K562 (cell line): ENCODE data around the gene HMBS. TPM values are rescaled to one million over a fixed set of nuclear protein-coding genes. Genes with fewer than 3 reads are reported as not detected.
A peak's percentile ranks its signal among the peaks of the same experiment; 100 is the strongest.

Source experiments
- BRD4 ChIP-seq: fragments of 200-600 bp; sonication (generic); IDR thresholded peaks from 2 replicates; pipeline ENCODE4 v1.6.1; 2017; ENCODE audit warnings: inconsistent platforms
- CCNT2 ChIP-seq: IDR thresholded peaks from 2 replicates; pipeline ENCODE4 v1.6.1; 2011; ENCODE audit warnings: borderline replicate concordance, low read depth, mild to moderate bottlenecking, moderate library complexity, mixed read lengths, low read length; ENCODE audit not compliant: insufficient read length; ENCODE audit errors: extremely low read depth
- CREB5 ChIP-seq: fragments of 250-450 bp; sonication (Bioruptor Pico); IDR thresholded peaks from 2 replicates; pipeline ENCODE4 v1.5.0; 2020; ENCODE audit warnings: mild to moderate bottlenecking
- EGR1 ChIP-seq: fragments of 450-650 bp; conservative IDR thresholded peaks from 2 replicates; pipeline ENCODE4 v1.6.1; 2017; ENCODE audit warnings: mild to moderate bottlenecking
- FOXM1 ChIP-seq, 2 experiments: fragments of 450-650 bp in 1 of 2; sonication (generic) in 1 of 2; formaldehyde crosslinking in 1 of 2; IDR thresholded peaks; 2 replicates each; pipeline versions ENCODE4 v1.6.1 to v1.9.0; 2017 to 2022; ENCODE audit warnings: low read depth in 2 of 2, mild to moderate bottlenecking in 2 of 2, missing genetic modification reagents in 1 of 2, moderate library complexity in 1 of 2
- GTF2E2 ChIP-seq: fragments of 200-800 bp; sonication (Bioruptor generic); IDR thresholded peaks from 2 replicates; pipeline ENCODE4 v1.6.1; 2016; ENCODE audit warnings: missing genetic modification characterization, missing compliant biosample characterization
- HDAC3 ChIP-seq: fragments of 450-650 bp; IDR thresholded peaks from 2 replicates; pipeline ENCODE4 v1.6.1; 2018; ENCODE audit warnings: borderline replicate concordance, mild to moderate bottlenecking, moderate library complexity; ENCODE audit not compliant: partially characterized antibody
- JUND ChIP-seq, 2 experiments: IDR thresholded peaks; 2 replicates in 1 of 2; 3 replicates in 1 of 2; pipeline ENCODE4 v1.6.1; 2011; ENCODE audit warnings: borderline replicate concordance in 2 of 2, low read depth in 2 of 2, low read length in 2 of 2, improper control_type of control experiment in 1 of 2, missing biosample characterization in 1 of 2, missing genetic modification characterization in 1 of 2, missing genetic modification reagents in 1 of 2
- MAFG ChIP-seq: fragments of 450-650 bp; conservative IDR thresholded peaks from 2 replicates; pipeline ENCODE4 v1.6.1; 2016; ENCODE audit warnings: missing genetic modification characterization, missing compliant biosample characterization
- MAFK ChIP-seq: IDR thresholded peaks from 2 replicates; pipeline ENCODE4 v1.6.1; 2011; ENCODE audit warnings: low read length, improper control_type of control experiment
- MED1 ChIP-seq: sonication (generic); formaldehyde crosslinking; IDR thresholded peaks from 2 replicates; pipeline ENCODE4 v1.8.1; 2023; ENCODE audit warnings: missing genetic modification reagents, borderline replicate concordance
- MEF2D ChIP-seq: conservative IDR thresholded peaks from 2 replicates; pipeline ENCODE4 v1.6.1; 2016; ENCODE audit warnings: low read depth, missing genetic modification characterization, missing compliant biosample characterization
- NFE2 ChIP-seq: IDR thresholded peaks from 2 replicates; pipeline ENCODE4 v1.6.1; 2014; ENCODE audit warnings: antibody characterized with exemption, low read depth
- PML ChIP-seq: IDR thresholded peaks from 2 replicates; pipeline ENCODE4 v1.6.1; 2012; ENCODE audit warnings: low read length, inconsistent platforms
- POLR2AphosphoS2 ChIP-seq: IDR thresholded peaks from 2 replicates; pipeline ENCODE4 v1.6.1; 2012; ENCODE audit warnings: low read length, improper control_type of control experiment
- RCOR1 ChIP-seq, 2 experiments: IDR thresholded peaks; 2 replicates each; pipeline ENCODE4 v1.6.1; 2012; ENCODE audit warnings: low read depth in 2 of 2, low read length in 2 of 2, borderline replicate concordance in 1 of 2, improper control_type of control experiment in 1 of 2
- SIN3A ChIP-seq, 2 experiments: fragments of 150-350 bp in 1 of 2; IDR thresholded peaks; 2 replicates each; pipeline ENCODE4 v1.6.1; 2011 to 2016; ENCODE audit warnings: borderline replicate concordance in 2 of 2, low read depth in 2 of 2, low read length in 2 of 2, mild to moderate bottlenecking in 2 of 2, moderate library complexity in 2 of 2; ENCODE audit not compliant: control insufficient read depth in 1 of 2
- SUPT5H ChIP-seq: fragments of 450-650 bp; IDR thresholded peaks from 2 replicates; pipeline ENCODE4 v1.6.1; 2016
- TFAP4 ChIP-seq: sonication (generic); formaldehyde crosslinking; IDR thresholded peaks from 2 replicates; pipeline ENCODE4 v1.8.0; 2022; ENCODE audit warnings: missing genetic modification reagents, mild to moderate bottlenecking, moderate library complexity, borderline replicate concordance
- XRCC3 ChIP-seq: fragments of 450-650 bp; IDR thresholded peaks from 2 replicates; pipeline ENCODE4 v1.6.1; 2017; ENCODE audit warnings: mild to moderate bottlenecking, moderate library complexity
- ZFP91 ChIP-seq: sonication (generic); formaldehyde crosslinking; IDR thresholded peaks from 2 replicates; pipeline ENCODE4 v1.8.0; 2022; ENCODE audit warnings: mild to moderate bottlenecking, missing genetic modification reagents
- ZNF316 ChIP-seq: fragments of 450-650 bp; IDR thresholded peaks from 2 replicates; pipeline ENCODE4 v1.6.1; 2016
- ZNF347 ChIP-seq: fragments of 450-650 bp; formaldehyde crosslinking; IDR thresholded peaks from 2 replicates; pipeline ENCODE4 v1.4.0; 2020; ENCODE audit warnings: low read depth, mild to moderate bottlenecking, moderate library complexity
- polyA plus RNA-seq, 8 experiments: library from polyadenylated mRNA; depleted of rRNA in 4 of 8; stranded (reverse) in 5 of 8; unstranded in 3 of 8; fragments of >200 nt; fragmentation: Nextera tagmentation in 2 of 8; fragmentation: Illumina TruSeq in 1 of 8; extraction: Ambion mirVana in 2 of 8; extraction: Trizol in 1 of 8; gene quantifications; 2 replicates each; pipeline versions ENCODE4 v1.2.1 to v1.2.3, GENCODE V29; 2011 to 2014; ENCODE audit warnings: inconsistent platforms in 1 of 8, missing spikeins in 1 of 8
- total RNA-seq, 7 experiments: library from RNA; depleted of rRNA in 6 of 7; stranded (reverse); fragments of >200 nt in 6 of 7; fragmentation: Illumina TruSeq in 2 of 7; extraction: Trizol in 2 of 7; gene quantifications; 2 replicates each; pipeline versions ENCODE4 v1.2.1 to v1.2.3, GENCODE V29; 2011 to 2021; ENCODE audit warnings: low replicate concordance in 1 of 7

HMBS gene
- total and polyA plus RNA-seq, 9 of the 15 experiments (the other 6 are each of a cell fraction or from before 2014, with no cell fraction given): 56.9 to 385 (median 286) TPM

- TF ChIP-seq POLR2AphosphoS2 (peak; percentile 41; the same call in 1 of the 2 replicates), CCNT2 (no peak), NFE2 (0 out of 2 replicates have a peak, but pooled peaks have one; percentile 1), MAFK (no peak), MAFG (tag) (no peak), TFAP4 (CRISPR knock-in tag) (0 out of 2 replicates have a peak, but pooled peaks have one; percentile 5), XRCC3 (no peak), MEF2D (no peak), HDAC3 (peak; percentile 18), MED1 (no peak), ZFP91 (no peak), FOXM1 (IDR thresholded peaks at IDR 0.05; ENCODE audit: low read depth) (no peak), FOXM1 (CRISPR knock-in tag; IDR thresholded peaks at IDR 0.05; ENCODE audit: low read depth) (no peak), GTF2E2 (tag) (no peak), CREB5 (CRISPR knock-in tag) (no peak), SUPT5H (peak; percentile 41; the same call in 1 of the 2 replicates), ZNF347 (CRISPR knock-in tag) (no peak), EGR1 (no peak; the same call in 1 of the 2 replicates), RCOR1 (IDR thresholded peaks at IDR 0.05; ENCODE audit: borderline replicate concordance in 1 of 2, low read depth in 2 of 2, low read length in 2 of 2) (0 out of 4 replicates have a peak, but pooled peaks of 1 of the 2 experiments have one; percentile 9), ZNF316 (no peak), JUND (IDR thresholded peaks at IDR 0.05; ENCODE audit: borderline replicate concordance, low read depth, low read length) (no peak), JUND (tag; IDR thresholded peaks at IDR 0.05; ENCODE audit: borderline replicate concordance, low read depth, low read length) (0 out of 3 replicates have a peak, but pooled peaks have one; percentile 17), SIN3A (IDR thresholded peaks at IDR 0.05; ENCODE audit: borderline replicate concordance in 2 of 2, control insufficient read depth in 1 of 2, low read depth in 2 of 2, low read length in 2 of 2) (peak in 1 of 2 experiments; percentile 32; a peak in 1 of 4 replicates), BRD4 (no peak), PML (0 out of 2 replicates have a peak, but pooled peaks have one; percentile 22)
These were observed 7.5 kb downstream of the HMBS start (continued) for GRCh38 chr11:119091966-119092879.
